AG10803 (cell line): ENCODE measurements around the gene RXFP1.

Source experiments
- DNase-seq: peaks from one replicate; pipeline ENCODE4 v3.0.0; 2010; ENCODE audit warnings: low read depth
- H3K4me3 ChIP-seq: 2 replicates; pipeline ENCODE4 v1.5.1; 2011; ENCODE audit warnings: mild to moderate bottlenecking, low read length, control low read depth
- TF ChIP-seq, protein P1 (sequence below): conservative IDR thresholded peaks from 2 replicates; pipeline ENCODE4 v1.5.1; 2011; ENCODE audit warnings: mild to moderate bottlenecking, low read length, control low read depth, inconsistent platforms

RXFP1 gene

DNA sequence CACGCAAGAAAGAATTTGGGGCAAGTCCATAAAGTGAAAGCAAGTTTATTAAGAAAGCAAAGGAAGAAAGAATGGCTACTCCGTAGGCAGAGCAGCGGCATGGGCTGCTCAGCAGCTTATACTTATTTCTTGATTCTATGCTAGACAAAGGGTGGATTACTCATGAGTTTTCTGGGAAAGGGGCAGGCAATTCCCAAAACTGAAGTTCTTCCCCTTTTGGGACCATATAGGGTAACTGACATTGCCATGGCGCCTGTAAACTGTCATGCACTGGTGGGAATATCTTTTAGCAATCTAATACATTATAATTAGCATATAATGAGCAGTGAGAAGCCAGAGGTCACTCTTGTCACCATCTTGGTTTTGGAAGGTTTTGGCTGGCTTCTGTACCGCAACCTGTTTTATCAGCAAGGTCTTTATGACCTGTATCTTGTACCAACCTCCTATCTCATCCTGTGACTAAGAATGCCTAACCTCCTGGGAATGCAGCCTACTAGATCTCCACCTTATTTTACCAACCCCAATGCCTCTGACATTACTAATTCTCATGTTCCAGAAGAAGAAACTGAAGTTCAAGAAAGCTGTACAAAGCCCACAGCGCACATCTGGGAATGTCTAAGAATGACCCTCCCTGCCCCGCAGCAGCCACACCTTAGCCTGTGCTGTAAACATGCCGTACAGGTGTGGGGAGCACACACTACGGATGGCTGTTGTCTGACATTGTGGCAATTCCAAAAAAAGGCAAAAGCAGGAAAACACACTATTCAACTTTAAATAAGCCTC, 18.6 kb downstream of the RXFP1 start:
- TF ChIP-seq, protein P1, sequence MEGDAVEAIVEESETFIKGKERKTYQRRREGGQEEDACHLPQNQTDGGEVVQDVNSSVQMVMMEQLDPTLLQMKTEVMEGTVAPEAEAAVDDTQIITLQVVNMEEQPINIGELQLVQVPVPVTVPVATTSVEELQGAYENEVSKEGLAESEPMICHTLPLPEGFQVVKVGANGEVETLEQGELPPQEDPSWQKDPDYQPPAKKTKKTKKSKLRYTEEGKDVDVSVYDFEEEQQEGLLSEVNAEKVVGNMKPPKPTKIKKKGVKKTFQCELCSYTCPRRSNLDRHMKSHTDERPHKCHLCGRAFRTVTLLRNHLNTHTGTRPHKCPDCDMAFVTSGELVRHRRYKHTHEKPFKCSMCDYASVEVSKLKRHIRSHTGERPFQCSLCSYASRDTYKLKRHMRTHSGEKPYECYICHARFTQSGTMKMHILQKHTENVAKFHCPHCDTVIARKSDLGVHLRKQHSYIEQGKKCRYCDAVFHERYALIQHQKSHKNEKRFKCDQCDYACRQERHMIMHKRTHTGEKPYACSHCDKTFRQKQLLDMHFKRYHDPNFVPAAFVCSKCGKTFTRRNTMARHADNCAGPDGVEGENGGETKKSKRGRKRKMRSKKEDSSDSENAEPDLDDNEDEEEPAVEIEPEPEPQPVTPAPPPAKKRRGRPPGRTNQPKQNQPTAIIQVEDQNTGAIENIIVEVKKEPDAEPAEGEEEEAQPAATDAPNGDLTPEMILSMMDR: no peak
- no peak for DNase-seq
- H3K4me3 ChIP-seq: no peak overlapping the region

DNA sequence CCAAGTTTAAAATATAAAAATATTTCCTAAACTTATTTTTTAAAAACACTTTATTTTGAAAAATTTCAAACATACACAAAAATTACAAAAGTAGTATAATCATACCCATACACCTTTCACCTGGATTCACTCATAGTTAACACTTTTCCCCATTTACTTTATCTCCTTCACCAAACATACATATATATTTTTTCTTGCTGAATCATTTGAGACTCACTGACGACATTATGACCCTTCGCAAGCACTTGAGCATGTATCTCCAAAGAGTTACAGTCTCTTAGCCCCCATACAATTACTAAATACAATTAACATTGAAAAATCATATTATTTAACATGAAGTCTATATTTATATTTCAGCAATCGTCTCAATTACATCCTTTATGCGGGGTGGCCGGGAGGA, 19.8 kb downstream of the RXFP1 start:
- H3K4me3 ChIP-seq: no peak overlapping the region
- TF ChIP-seq, protein P1: no peak
- DNase-seq: no peak

DNA sequence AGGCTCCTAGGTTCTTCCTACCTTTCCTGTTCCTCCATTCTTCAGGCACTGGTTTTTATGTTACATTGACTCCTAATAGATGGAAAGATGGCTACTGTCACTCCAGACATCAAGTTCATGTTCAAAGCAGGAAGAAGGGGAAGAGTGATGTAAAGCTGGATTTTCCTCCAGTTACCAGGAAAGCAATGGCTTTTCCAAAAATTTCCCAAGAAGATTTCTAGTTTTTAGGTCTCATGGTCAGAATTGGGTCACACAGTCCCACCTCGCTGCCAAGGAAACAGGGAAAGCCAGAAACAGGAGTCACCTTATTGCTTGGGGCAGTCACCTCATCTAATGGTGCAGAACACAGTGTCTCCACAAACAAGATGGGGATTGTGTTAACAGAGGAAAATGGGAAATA, 21.5 kb downstream of the RXFP1 start:
- TF ChIP-seq, protein P1: no peak
- no peak for DNase-seq
- no peak overlapping the region for H3K4me3 ChIP-seq

DNA sequence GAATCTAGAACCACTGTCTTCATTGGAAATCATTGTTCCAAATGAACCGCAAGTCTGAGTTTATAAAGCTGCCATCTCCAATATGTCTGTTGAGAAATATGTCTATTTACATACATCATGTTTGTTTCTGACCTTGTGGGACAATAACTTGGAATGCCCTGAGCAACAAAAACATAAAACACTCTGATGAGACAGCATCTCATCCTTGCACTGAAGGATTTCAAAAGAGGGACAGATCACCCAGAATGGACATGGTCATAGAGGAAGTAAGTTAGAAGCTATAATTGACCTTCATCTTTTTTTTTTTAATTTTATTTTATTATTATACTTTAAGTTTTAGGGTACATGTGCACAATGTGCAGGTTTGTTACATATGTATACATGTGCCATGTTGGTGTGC, 22.5 kb downstream of the RXFP1 start:
- TF ChIP-seq, protein P1: no peak
- no peak for DNase-seq
- H3K4me3 ChIP-seq: no peak overlapping the region

DNA sequence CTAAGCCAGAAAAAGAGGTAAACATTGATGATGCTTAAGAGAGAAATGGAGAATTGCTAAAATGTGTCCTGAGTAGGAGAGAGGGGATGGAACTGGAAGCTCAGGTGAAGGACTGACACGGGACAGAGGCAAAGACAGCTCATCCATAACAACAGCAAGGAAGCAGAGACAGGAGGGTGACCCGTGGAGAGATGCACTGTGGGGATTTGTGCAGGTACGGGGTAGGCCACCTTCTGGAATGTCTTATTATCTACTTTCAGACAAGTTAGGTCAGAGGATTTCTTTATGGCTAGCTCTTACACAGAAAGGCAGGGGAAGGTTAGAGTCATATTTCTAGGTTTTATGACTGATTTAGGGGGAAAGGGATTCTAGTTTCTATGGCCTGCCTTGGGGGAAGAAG, 31.7 kb downstream of the RXFP1 start:
- H3K4me3 ChIP-seq: no peak overlapping the region
- DNase-seq: no peak
- TF ChIP-seq, protein P1: no peak

DNA sequence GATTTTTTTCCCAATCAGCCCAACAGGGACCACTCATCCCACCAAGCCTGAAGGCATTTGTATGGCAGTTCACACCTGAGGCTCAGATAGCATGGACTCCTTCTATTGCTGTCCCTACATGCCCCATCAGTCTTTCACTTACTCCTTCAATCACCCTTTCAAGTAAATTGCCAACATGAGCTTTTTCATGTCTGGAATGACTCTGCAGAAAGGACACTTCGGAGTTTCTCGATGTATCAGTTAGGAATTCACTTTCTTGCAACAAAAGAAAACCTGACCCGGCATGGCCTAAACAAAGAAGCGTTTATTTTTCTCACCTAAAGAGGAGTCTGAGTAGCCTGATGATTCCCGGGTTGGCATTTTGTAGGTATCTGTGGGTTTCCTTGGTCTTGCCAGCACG, 38.6 kb downstream of the RXFP1 start:
- no peak overlapping the region for H3K4me3 ChIP-seq
- TF ChIP-seq, protein P1: no peak
- DNase-seq: no peak

DNA sequence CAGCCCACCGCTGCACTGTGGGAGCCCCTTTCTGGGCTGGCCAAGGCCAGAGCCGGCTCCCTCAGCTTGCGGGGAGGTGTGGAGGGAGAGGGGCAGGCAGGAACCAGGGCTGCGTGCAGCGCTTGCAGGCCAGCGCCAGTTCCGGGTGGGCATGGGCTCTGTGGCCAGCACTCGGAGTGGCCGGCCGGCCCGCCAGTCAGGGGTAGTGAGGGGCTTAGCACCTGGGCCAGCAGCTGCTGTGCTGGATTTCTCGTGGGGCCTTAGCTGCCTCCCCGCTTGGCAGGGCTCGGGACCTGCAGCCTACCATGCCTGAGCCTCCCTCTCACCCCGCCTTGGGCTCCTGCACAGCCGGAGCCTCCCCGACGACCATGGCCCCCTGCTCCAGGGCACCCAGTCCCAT, 45.2 kb downstream of the RXFP1 start:
- DNase-seq: no peak
- no peak overlapping the region for H3K4me3 ChIP-seq
- TF ChIP-seq, protein P1: no peak
